Measurements from ENCODE around the gene CAPN1.

- TF ChIP-seq CTCF (IDR thresholded peaks at IDR 0.05; ENCODE audit: poor library complexity, severe bottlenecking) (no peak), EP300 (conservative IDR thresholded peaks at IDR 0.05; ENCODE audit: poor library complexity, severe bottlenecking) (no peak)
Observed at GRCh38 chr11:65207918-65208784, 26.4 kb downstream of the CAPN1 start.
